Measurements from ENCODE around the gene GFOD1. TPM values are rescaled to one million over a fixed set of nuclear protein-coding genes. Genes with fewer than 3 reads are reported as not detected.

GFOD1 gene
- total and polyA plus RNA-seq, 10 of the 15 experiments (the other 5 are each of a cell fraction or from before 2014, with no cell fraction given) = 6.5 to 41.4 (median 16.0) TPM

DNA sequence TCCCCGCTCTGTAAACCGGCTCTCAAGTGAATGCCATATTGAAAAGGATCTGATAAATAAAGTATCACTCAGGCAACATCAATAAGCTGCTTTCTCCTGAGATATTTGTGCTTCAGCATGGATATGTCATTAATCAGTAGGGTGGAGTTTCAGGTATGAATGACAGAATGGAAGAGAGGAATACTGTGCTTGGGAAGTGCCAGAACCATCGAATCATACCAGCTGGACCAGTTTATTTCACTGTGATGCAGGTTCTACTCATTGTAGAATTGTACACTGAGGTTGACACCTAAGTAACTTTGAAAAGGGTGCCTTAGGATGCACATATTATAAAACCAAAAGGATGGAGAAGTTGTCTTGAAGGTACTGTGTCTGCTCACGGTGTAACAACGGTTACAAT, 141.2 kb downstream of the GFOD1 start (continued):
- TF ChIP-seq, protein P1, sequence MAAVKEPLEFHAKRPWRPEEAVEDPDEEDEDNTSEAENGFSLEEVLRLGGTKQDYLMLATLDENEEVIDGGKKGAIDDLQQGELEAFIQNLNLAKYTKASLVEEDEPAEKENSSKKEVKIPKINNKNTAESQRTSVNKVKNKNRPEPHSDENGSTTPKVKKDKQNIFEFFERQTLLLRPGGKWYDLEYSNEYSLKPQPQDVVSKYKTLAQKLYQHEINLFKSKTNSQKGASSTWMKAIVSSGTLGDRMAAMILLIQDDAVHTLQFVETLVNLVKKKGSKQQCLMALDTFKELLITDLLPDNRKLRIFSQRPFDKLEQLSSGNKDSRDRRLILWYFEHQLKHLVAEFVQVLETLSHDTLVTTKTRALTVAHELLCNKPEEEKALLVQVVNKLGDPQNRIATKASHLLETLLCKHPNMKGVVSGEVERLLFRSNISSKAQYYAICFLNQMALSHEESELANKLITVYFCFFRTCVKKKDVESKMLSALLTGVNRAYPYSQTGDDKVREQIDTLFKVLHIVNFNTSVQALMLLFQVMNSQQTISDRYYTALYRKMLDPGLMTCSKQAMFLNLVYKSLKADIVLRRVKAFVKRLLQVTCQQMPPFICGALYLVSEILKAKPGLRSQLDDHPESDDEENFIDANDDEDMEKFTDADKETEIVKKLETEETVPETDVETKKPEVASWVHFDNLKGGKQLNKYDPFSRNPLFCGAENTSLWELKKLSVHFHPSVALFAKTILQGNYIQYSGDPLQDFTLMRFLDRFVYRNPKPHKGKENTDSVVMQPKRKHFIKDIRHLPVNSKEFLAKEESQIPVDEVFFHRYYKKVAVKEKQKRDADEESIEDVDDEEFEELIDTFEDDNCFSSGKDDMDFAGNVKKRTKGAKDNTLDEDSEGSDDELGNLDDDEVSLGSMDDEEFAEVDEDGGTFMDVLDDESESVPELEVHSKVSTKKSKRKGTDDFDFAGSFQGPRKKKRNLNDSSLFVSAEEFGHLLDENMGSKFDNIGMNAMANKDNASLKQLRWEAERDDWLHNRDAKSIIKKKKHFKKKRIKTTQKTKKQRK (IDR thresholded peaks at IDR 0.05; ENCODE audit: low read depth, low read length) = no peak

DNA sequence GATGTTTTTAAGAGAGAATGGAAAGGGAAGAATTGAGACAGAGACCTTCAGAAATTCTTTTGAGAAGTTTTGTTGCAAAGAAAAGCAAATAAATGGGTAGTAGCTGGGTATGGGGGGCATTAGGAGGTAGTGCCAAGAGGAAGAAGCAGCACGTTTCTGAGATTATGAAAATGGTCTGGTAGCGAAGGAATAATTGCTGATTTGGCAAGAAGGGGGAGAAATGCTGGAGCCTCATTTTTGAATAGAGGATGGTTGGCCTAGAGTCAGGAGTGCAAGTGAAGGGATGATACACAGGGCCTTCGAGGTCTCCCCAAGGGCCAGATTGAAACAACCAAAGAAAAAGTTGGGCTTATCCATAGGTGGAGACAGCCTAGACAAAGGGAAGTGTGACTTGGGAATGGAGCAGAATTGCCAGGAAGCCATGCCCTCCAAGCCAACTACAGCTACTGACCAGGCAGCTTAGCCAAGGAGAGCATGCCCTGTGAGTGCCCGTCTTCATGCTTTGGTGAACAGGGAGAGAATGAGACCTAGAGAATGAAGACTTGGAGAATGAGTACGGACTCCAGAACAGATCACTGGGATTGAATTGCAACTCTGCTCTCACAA, 144.9 kb downstream of the GFOD1 start:
- DNase-seq (ENCODE audit: low read depth, low spot score) (no peak), ATAC-seq (no peak), FAIRE-seq (no peak)
- 67% methylated on average over 5 of the region's 5 CpGs for WGBS (ENCODE audit: insufficient coverage, insufficient replicate concordance, low lambda C conversion rate, missing lambda C conversion rate)
- no peak overlapping the region for H2AFZ ChIP-seq (ENCODE audit: control insufficient read depth, low read depth, low read length)
- no peaks in the 10 kb centered on the region for H3K36me3 ChIP-seq (ENCODE audit: control insufficient read depth in 2 of 2, insufficient read depth in 2 of 2, low read length in 1 of 2)
- H3K4me2 ChIP-seq (ENCODE audit: control insufficient read depth, insufficient read depth) = no peak overlapping the region
- intact Hi-C loops (cut with micrococcal nuclease; ENCODE audit: unreplicated experiment) = no loop called here
- H3K4me1 ChIP-seq (ENCODE audit: control insufficient read depth, insufficient read depth, low read length) = peaks cover 11% of the 10 kb centered on the region; the same call in 1 of the 2 replicates
- no peaks in the 10 kb centered on the region for H3K27me3 ChIP-seq (replicated peaks in 1 of 2; ENCODE audit: control insufficient read depth in 2 of 2, insufficient read depth in 2 of 2, low read length in 1 of 2)
- TF ChIP-seq ASH2L (IDR thresholded peaks at IDR 0.05; ENCODE audit: borderline replicate concordance, low read depth) = no peak
- TF ChIP-seq SREBF2 (IDR thresholded peaks at IDR 0.05; ENCODE audit: low read length) = no peak
- no peak for TF ChIP-seq ATF7 (IDR thresholded peaks at IDR 0.05; ENCODE audit: low read depth)
- no peak for TF ChIP-seq POLR2AphosphoS5 (IDR thresholded peaks at IDR 0.05; ENCODE audit: low read length)
- TF ChIP-seq POLR2A (IDR thresholded peaks at IDR 0.05; ENCODE audit: low read depth, low read length) = no peak
- no peak for TF ChIP-seq IRF4 (IDR thresholded peaks at IDR 0.05; ENCODE audit: low read depth, low read length)
- TF ChIP-seq ZNF217 (IDR thresholded peaks at IDR 0.05) = no peak
- TF ChIP-seq CBX3 (IDR thresholded peaks at IDR 0.05; ENCODE audit: borderline replicate concordance, low read depth) = no peak
- no peak for TF ChIP-seq NBN (IDR thresholded peaks at IDR 0.05)
- no peak for TF ChIP-seq DPF2 (IDR thresholded peaks at IDR 0.05)
- TF ChIP-seq, protein P2, sequence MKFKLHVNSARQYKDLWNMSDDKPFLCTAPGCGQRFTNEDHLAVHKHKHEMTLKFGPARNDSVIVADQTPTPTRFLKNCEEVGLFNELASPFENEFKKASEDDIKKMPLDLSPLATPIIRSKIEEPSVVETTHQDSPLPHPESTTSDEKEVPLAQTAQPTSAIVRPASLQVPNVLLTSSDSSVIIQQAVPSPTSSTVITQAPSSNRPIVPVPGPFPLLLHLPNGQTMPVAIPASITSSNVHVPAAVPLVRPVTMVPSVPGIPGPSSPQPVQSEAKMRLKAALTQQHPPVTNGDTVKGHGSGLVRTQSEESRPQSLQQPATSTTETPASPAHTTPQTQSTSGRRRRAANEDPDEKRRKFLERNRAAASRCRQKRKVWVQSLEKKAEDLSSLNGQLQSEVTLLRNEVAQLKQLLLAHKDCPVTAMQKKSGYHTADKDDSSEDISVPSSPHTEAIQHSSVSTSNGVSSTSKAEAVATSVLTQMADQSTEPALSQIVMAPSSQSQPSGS (IDR thresholded peaks at IDR 0.05; ENCODE audit: low read length) = no peak
- TF ChIP-seq PAX8 (IDR thresholded peaks at IDR 0.05) = no peak
- TF ChIP-seq ESRRA (IDR thresholded peaks at IDR 0.05; ENCODE audit: low read length) = no peak
- TF ChIP-seq, protein P3, sequence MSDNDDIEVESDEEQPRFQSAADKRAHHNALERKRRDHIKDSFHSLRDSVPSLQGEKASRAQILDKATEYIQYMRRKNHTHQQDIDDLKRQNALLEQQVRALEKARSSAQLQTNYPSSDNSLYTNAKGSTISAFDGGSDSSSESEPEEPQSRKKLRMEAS (IDR thresholded peaks at IDR 0.05; ENCODE audit: low read depth, low read length) = no peak
- no peak for TF ChIP-seq ZBED1 (IDR thresholded peaks at IDR 0.05; ENCODE audit: borderline replicate concordance)
- no peak for TF ChIP-seq MTA2 (IDR thresholded peaks at IDR 0.05; ENCODE audit: low read depth)
- ChIA-PET POLR2A (interaction anchor here (1.3 kb wide), 1 partner anchor 33 kb away, joined by 3 read pairs; no protein-coding TSS in a partner anchor), CTCF (interaction anchor here (0.6 to 2.2 kb wide), 3 partner anchors 12 to 195 kb away, joined by 4 to 5 read pairs (median 4); no protein-coding TSS in a partner anchor), SMC1A (ENCODE audit: uncharacterized antibody, unreplicated experiment) (interaction anchor here (0.6 to 1.5 kb wide), 10 partner anchors 11 to 741 kb away, joined by 3 to 10 read pairs (median 4); no protein-coding TSS in a partner anchor), RAD21 (ENCODE audit: unreplicated experiment) (interaction anchor here (1.1 to 1.3 kb wide), 3 partner anchors 12 to 86 kb away, joined by 3 to 5 read pairs (median 3); no protein-coding TSS in a partner anchor)
- no peak overlapping the region for H3K4me3 ChIP-seq
- H3K9ac ChIP-seq (ENCODE audit: control insufficient read depth, insufficient read depth, low read length) = no peak overlapping the region
- no TSS peak for BruUV-seq (replicated peaks)
- no peaks in the 10 kb centered on the region; the same call in 1 of the 3 replicates for H3K9me3 ChIP-seq (replicated peaks; ENCODE audit: control insufficient read depth, insufficient read depth, low read length)
- in situ Hi-C loops (cut with MboI) = no loop called here
- H3K79me2 ChIP-seq (ENCODE audit: control insufficient read depth, insufficient read depth, low read length) = no peaks in the 10 kb centered on the region
- no peaks in the 10 kb centered on the region for H4K20me1 ChIP-seq (ENCODE audit: control insufficient read depth, insufficient read depth)
- H3K27ac ChIP-seq (ENCODE audit: control insufficient read depth, insufficient read depth) = no peak overlapping the region

Data from GM12878 (cell line).